ENCODE results near the gene FOXN3.
"Not testable (repeated sequence)": the region's sequence is repeated elsewhere in the genome, so short reads cannot be mapped to it uniquely, and the experiment has no call there.

FOXN3 gene

GRCh38 chr14:89303456-89304435, 113.3 kb downstream of the FOXN3 start:
- DNase-seq (ENCODE audit: low read depth in 3 of 3): no peak

- DNase-seq (ENCODE audit: low read depth in 3 of 3): no peak
Observed at GRCh38 chr14:89302396-89302950, 114.6 kb downstream of the FOXN3 start.

- no peak for DNase-seq (ENCODE audit: low read depth in 3 of 3)
Observed at GRCh38 chr14:89299587-89299986, 117.4 kb downstream of the FOXN3 start.

- DNase-seq (ENCODE audit: low read depth in 3 of 3): no peak
Observed at GRCh38 chr14:89298056-89298834, 118.8 kb downstream of the FOXN3 start.

GRCh38 chr14:89296281-89296745, 120.7 kb downstream of the FOXN3 start:
- DNase-seq (ENCODE audit: low read depth in 3 of 3): no peak

- no peak for DNase-seq (ENCODE audit: low read depth in 3 of 3)
Observed at GRCh38 chr14:89294872-89295271, 122.2 kb downstream of the FOXN3 start.

GRCh38 chr14:89294469-89294868, 122.6 kb downstream of the FOXN3 start:
- not testable (repeated sequence) for DNase-seq (ENCODE audit: low read depth in 3 of 3)

GRCh38 chr14:89294060-89294459, 123.0 kb downstream of the FOXN3 start:
- no peak for DNase-seq (ENCODE audit: low read depth in 3 of 3)

- DNase-seq (ENCODE audit: low read depth in 3 of 3): no peak
Observed at GRCh38 chr14:89293314-89293916, 123.6 kb downstream of the FOXN3 start.

GRCh38 chr14:89292579-89293313, 124.3 kb downstream of the FOXN3 start:
- no peak for DNase-seq (ENCODE audit: low read depth in 3 of 3)

- no peak for DNase-seq (ENCODE audit: low read depth in 3 of 3)
Observed at GRCh38 chr14:89291351-89291940, 125.6 kb downstream of the FOXN3 start.

- DNase-seq (ENCODE audit: low read depth in 3 of 3): no peak
Observed at GRCh38 chr14:89290813-89291212, 126.2 kb downstream of the FOXN3 start.

GRCh38 chr14:89289477-89289876, 127.6 kb downstream of the FOXN3 start:
- no peak for DNase-seq (ENCODE audit: low read depth in 3 of 3)

GRCh38 chr14:89288114-89288513, 128.9 kb downstream of the FOXN3 start:
- no peak for DNase-seq (ENCODE audit: low read depth in 3 of 3)

- DNase-seq (ENCODE audit: low read depth in 3 of 3): no peak
Observed at GRCh38 chr14:89284333-89285058, 132.5 kb downstream of the FOXN3 start.

GRCh38 chr14:89283327-89284060, 133.5 kb downstream of the FOXN3 start:
- DNase-seq (ENCODE audit: low read depth in 3 of 3): no peak

- no peak for DNase-seq (ENCODE audit: low read depth in 3 of 3)
Observed at GRCh38 chr14:89282191-89282590, 134.8 kb downstream of the FOXN3 start.

GRCh38 chr14:89280600-89280999, 136.4 kb downstream of the FOXN3 start:
- DNase-seq (ENCODE audit: low read depth in 3 of 3): no peak

- DNase-seq (ENCODE audit: low read depth in 3 of 3): no peak
Observed at GRCh38 chr14:89279649-89280232, 137.3 kb downstream of the FOXN3 start.

All from stimulated activated CD4-positive, alpha-beta T cell treated with anti-CD3 and anti-CD28 coated beads, TNF-alpha, amount 100 ng/mL, for 4 hours (primary cell).